ENCODE results near the gene GRK5.

Gene GRK5

DNA sequence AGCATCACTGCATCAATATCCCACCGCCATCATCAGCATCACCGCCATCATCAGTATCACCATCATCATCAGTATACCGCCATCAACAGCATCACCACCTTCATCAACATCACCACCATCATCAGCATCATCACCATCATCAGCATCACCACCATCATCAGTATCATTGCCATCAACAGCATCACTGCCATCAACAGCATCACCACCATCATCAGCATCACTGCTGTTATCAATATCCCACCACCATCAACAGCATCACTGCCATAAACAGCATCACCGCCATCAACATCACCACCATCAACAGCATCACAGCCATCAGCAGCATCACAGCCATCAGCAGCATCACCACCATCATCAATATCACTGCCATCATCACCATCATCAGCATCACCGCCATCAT, 219.3 kb downstream of the GRK5 start:
- H4K91ac ChIP-seq (ENCODE audit: low read length): peak overlapping the region; percentile 6
- no peak overlapping the region for H2BK12ac ChIP-seq (ENCODE audit: low read length in 2 of 2)
- H3K14ac ChIP-seq (ENCODE audit: low read length in 2 of 2): no peak overlapping the region
- H3K9ac ChIP-seq (ENCODE audit: low read length): no peak overlapping the region
- H2BK5ac ChIP-seq (ENCODE audit: low read depth, low read length, poor library complexity, severe bottlenecking): no peak overlapping the region
- no peak for DNase-seq
- no peak overlapping the region for H4K8ac ChIP-seq (ENCODE audit: low read length)
- H3K36me3 ChIP-seq (ENCODE audit: control insufficient read depth in 1 of 2, insufficient read depth in 2 of 2, low read depth in 1 of 2, low read length in 2 of 2): peaks cover 44 to 53% of the 10 kb centered on the region in 2 experiments
- 84% methylated on average over 5 of the region's 5 CpGs for WGBS
- H3K23ac ChIP-seq (ENCODE audit: low read length in 2 of 2): no peak overlapping the region
- H3K4ac ChIP-seq (ENCODE audit: low read depth in 1 of 2, low read length in 2 of 2): no peak overlapping the region
- no peak overlapping the region for H3K27ac ChIP-seq (ENCODE audit: low read length, poor library complexity, severe bottlenecking)
- no peak overlapping the region for H2BK15ac ChIP-seq (ENCODE audit: low read depth, poor library complexity, severe bottlenecking)
- no peak overlapping the region for H2BK120ac ChIP-seq (ENCODE audit: low read depth, low read length)
- no peak overlapping the region for H3K4me3 ChIP-seq (ENCODE audit: insufficient read depth in 1 of 2, low read depth in 1 of 2, low read length in 2 of 2)
- no peaks in the 10 kb centered on the region for H3K9me3 ChIP-seq (ENCODE audit: control insufficient read depth, low read length)
- no peak overlapping the region for H3K4me2 ChIP-seq (ENCODE audit: low read length, poor library complexity, severe bottlenecking)
- peaks cover 14% of the 10 kb centered on the region for H3K4me1 ChIP-seq (ENCODE audit: control insufficient read depth, insufficient read depth, low read depth, low read length)
- H2AK5ac ChIP-seq (ENCODE audit: low read length, severe bottlenecking): no peak overlapping the region
- no peak overlapping the region for H2AFZ ChIP-seq (ENCODE audit: low read depth, low read length)
- no peak overlapping the region for H3K18ac ChIP-seq (ENCODE audit: low read depth in 1 of 2, low read length in 2 of 2)
- peaks cover 3% of the 10 kb centered on the region for H3K79me1 ChIP-seq (replicated peaks; ENCODE audit: low read length, poor library complexity, severe bottlenecking)
- peaks cover 0 to 6% of the 10 kb centered on the region in 2 experiments for H3K27me3 ChIP-seq (ENCODE audit: control insufficient read depth in 1 of 2, insufficient read depth in 1 of 2, low read length in 2 of 2)

DNA sequence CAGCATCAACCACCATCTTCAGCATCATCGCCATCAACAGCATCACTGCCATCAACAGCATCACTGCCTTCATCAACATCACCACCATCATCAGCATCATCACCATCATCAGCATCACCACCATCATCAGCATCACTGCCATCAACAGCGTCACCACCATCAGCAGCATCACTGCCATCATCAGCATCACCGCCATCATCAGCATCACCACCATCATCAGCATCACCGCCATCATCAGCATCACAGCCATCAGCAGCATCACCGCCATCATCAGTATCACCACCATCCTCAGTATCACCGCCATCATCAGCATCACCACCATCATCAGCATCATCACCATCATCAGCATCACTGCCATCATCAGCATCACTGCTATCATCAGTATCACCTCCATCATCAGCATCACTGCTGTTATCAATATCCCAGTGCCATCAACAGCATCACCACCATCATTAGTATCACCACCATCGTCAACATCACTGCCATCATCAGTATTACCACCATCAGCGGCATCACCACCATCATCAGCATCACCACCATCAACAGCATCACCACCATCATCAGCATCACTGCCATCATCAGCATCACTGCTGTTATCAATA, 220.0 kb downstream of the GRK5 start:
- Histone ChIP-seq H3K9me3 (ENCODE audit: control insufficient read depth, low read length) (no peaks in the 10 kb centered on the region), H3K4me2 (ENCODE audit: low read length, poor library complexity, severe bottlenecking) (no peak overlapping the region), H2BK5ac (ENCODE audit: low read depth, low read length, poor library complexity, severe bottlenecking) (no peak overlapping the region), H3K18ac (ENCODE audit: low read depth in 1 of 2, low read length in 2 of 2) (no peak overlapping the region), H3K4ac (ENCODE audit: low read depth in 1 of 2, low read length in 2 of 2) (no peak overlapping the region), H3K9ac (ENCODE audit: low read length) (no peak overlapping the region), H2BK15ac (ENCODE audit: low read depth, poor library complexity, severe bottlenecking) (no peak overlapping the region), H2BK120ac (ENCODE audit: low read depth, low read length) (no peak overlapping the region), H2BK12ac (ENCODE audit: low read length in 2 of 2) (no peak overlapping the region), H3K27me3 (ENCODE audit: control insufficient read depth in 1 of 2, insufficient read depth in 1 of 2, low read length in 2 of 2) (peaks cover 0 to 9% of the 10 kb centered on the region in 2 experiments), H3K4me1 (ENCODE audit: control insufficient read depth, insufficient read depth, low read depth, low read length) (peaks cover 12% of the 10 kb centered on the region), H2AFZ (ENCODE audit: low read depth, low read length) (no peak overlapping the region), H3K36me3 (ENCODE audit: control insufficient read depth in 1 of 2, insufficient read depth in 2 of 2, low read depth in 1 of 2, low read length in 2 of 2) (peaks cover 47 to 60% of the 10 kb centered on the region in 2 experiments), H4K8ac (ENCODE audit: low read length) (no peak overlapping the region), H3K27ac (ENCODE audit: low read length, poor library complexity, severe bottlenecking) (no peak overlapping the region), H4K91ac (ENCODE audit: low read length) (no peak overlapping the region), H2AK5ac (ENCODE audit: low read length, severe bottlenecking) (no peak overlapping the region), H3K79me1 (replicated peaks; ENCODE audit: low read length, poor library complexity, severe bottlenecking) (peaks cover 3% of the 10 kb centered on the region), H3K4me3 (ENCODE audit: insufficient read depth in 1 of 2, low read depth in 1 of 2, low read length in 2 of 2) (no peak overlapping the region), H3K14ac (ENCODE audit: low read length in 2 of 2) (no peak overlapping the region), H3K23ac (ENCODE audit: low read length in 2 of 2) (no peak overlapping the region)
- DNase-seq: no peak
- 97% methylated on average over 8 of the region's 8 CpGs for WGBS

DNA sequence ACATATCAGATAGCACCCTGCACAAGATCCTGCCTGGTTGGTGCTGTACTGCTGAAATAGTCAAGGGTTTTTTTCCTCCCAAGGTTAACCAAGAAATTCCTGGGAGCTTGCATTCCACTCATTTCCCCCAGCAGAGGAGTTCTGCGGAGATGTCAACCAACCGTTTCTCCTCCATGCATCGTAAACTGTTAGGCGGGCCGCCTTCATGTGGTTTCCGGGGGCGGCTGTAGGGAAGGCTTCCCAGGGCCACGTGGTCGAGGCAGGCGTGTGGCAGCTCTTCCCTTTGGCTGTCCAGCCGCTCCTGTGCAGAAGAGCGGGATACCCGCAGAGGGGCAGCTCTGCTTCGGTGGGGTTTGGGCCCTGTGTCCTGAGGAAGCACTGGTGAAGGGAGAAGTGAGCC, 221.4 kb downstream of the GRK5 start:
- Histone ChIP-seq H3K4ac (ENCODE audit: low read depth in 1 of 2, low read length in 2 of 2) (no peak overlapping the region), H3K36me3 (ENCODE audit: control insufficient read depth in 1 of 2, insufficient read depth in 2 of 2, low read depth in 1 of 2, low read length in 2 of 2) (peaks cover 52 to 61% of the 10 kb centered on the region in 2 experiments), H3K9ac (ENCODE audit: low read length) (no peak overlapping the region), H3K4me1 (ENCODE audit: control insufficient read depth, insufficient read depth, low read depth, low read length) (peaks cover 8% of the 10 kb centered on the region), H2BK5ac (ENCODE audit: low read depth, low read length, poor library complexity, severe bottlenecking) (no peak overlapping the region), H3K27me3 (ENCODE audit: control insufficient read depth in 1 of 2, insufficient read depth in 1 of 2, low read length in 2 of 2) (peaks cover 0 to 9% of the 10 kb centered on the region in 2 experiments), H3K18ac (ENCODE audit: low read depth in 1 of 2, low read length in 2 of 2) (no peak overlapping the region), H3K4me3 (ENCODE audit: insufficient read depth in 1 of 2, low read depth in 1 of 2, low read length in 2 of 2) (no peak overlapping the region), H2BK12ac (ENCODE audit: low read length in 2 of 2) (no peak overlapping the region), H2AFZ (ENCODE audit: low read depth, low read length) (no peak overlapping the region), H4K91ac (ENCODE audit: low read length) (no peak overlapping the region), H3K4me2 (ENCODE audit: low read length, poor library complexity, severe bottlenecking) (peak overlapping the region; percentile 19), H2AK5ac (ENCODE audit: low read length, severe bottlenecking) (no peak overlapping the region), H3K14ac (ENCODE audit: low read length in 2 of 2) (no peak overlapping the region), H2BK120ac (ENCODE audit: low read depth, low read length) (no peak overlapping the region), H3K23ac (ENCODE audit: low read length in 2 of 2) (no peak overlapping the region), H2BK15ac (ENCODE audit: low read depth, poor library complexity, severe bottlenecking) (no peak overlapping the region), H3K27ac (ENCODE audit: low read length, poor library complexity, severe bottlenecking) (no peak overlapping the region), H4K8ac (ENCODE audit: low read length) (no peak overlapping the region), H3K79me1 (replicated peaks; ENCODE audit: low read length, poor library complexity, severe bottlenecking) (peaks cover 3% of the 10 kb centered on the region), H3K9me3 (ENCODE audit: control insufficient read depth, low read length) (no peaks in the 10 kb centered on the region)
- peak; percentile 57 for DNase-seq
- WGBS: 83% methylated on average over 14 of the region's 14 CpGs

- Histone ChIP-seq H2BK120ac (ENCODE audit: low read depth, low read length) (no peak overlapping the region), H4K91ac (ENCODE audit: low read length) (no peak overlapping the region), H2BK5ac (ENCODE audit: low read depth, low read length, poor library complexity, severe bottlenecking) (no peak overlapping the region), H3K14ac (ENCODE audit: low read length in 2 of 2) (no peak overlapping the region), H3K4me3 (ENCODE audit: insufficient read depth in 1 of 2, low read depth in 1 of 2, low read length in 2 of 2) (no peak overlapping the region), H3K79me1 (replicated peaks; ENCODE audit: low read length, poor library complexity, severe bottlenecking) (peaks cover 3% of the 10 kb centered on the region), H3K36me3 (ENCODE audit: control insufficient read depth in 1 of 2, insufficient read depth in 2 of 2, low read depth in 1 of 2, low read length in 2 of 2) (peaks cover 52 to 60% of the 10 kb centered on the region in 2 experiments), H3K4me1 (ENCODE audit: control insufficient read depth, insufficient read depth, low read depth, low read length) (peaks cover 8% of the 10 kb centered on the region), H3K9me3 (ENCODE audit: control insufficient read depth, low read length) (no peaks in the 10 kb centered on the region), H3K23ac (ENCODE audit: low read length in 2 of 2) (no peak overlapping the region), H4K8ac (ENCODE audit: low read length) (no peak overlapping the region), H2BK12ac (ENCODE audit: low read length in 2 of 2) (no peak overlapping the region), H3K18ac (ENCODE audit: low read depth in 1 of 2, low read length in 2 of 2) (no peak overlapping the region), H2AK5ac (ENCODE audit: low read length, severe bottlenecking) (no peak overlapping the region), H2AFZ (ENCODE audit: low read depth, low read length) (no peak overlapping the region), H3K9ac (ENCODE audit: low read length) (no peak overlapping the region), H3K4ac (ENCODE audit: low read depth in 1 of 2, low read length in 2 of 2) (no peak overlapping the region), H3K27ac (ENCODE audit: low read length, poor library complexity, severe bottlenecking) (no peak overlapping the region), H3K27me3 (ENCODE audit: control insufficient read depth in 1 of 2, insufficient read depth in 1 of 2, low read length in 2 of 2) (peaks cover 0 to 9% of the 10 kb centered on the region in 2 experiments), H3K4me2 (ENCODE audit: low read length, poor library complexity, severe bottlenecking) (no peak overlapping the region), H2BK15ac (ENCODE audit: low read depth, poor library complexity, severe bottlenecking) (no peak overlapping the region)
- WGBS: 85% methylated on average over 8 of the region's 8 CpGs
- no peak for DNase-seq
These were observed 222.4 kb downstream of the GRK5 start for GRCh38 chr10:119429771-119430170.

All from mesenchymal stem cell (in vitro differentiated cells and primary cell).